ENCODE results near the gene AKR1B15. TPM values are rescaled to one million over a fixed set of nuclear protein-coding genes. Genes with fewer than 3 reads are reported as not detected.

The AKR1B15 gene
- total RNA-seq, 1 donor from 2014 or later = not detected

Other genes starting within 250 kb of the AKR1B15 start
- 6.5 TPM for gene SLC35B4, start 232.2 kb upstream of the AKR1B15 start, total RNA-seq
- 193 TPM for gene AKR1B1, start 90.0 kb upstream of the AKR1B15 start, total RNA-seq
- not detected for gene AKR1B10, start 21.5 kb upstream of the AKR1B15 start, total RNA-seq
- 13.2 TPM for gene BPGM, start 97.7 kb downstream of the AKR1B15 start, total RNA-seq
- gene CALD1, start 230.5 kb downstream of the AKR1B15 start, total RNA-seq = 237 TPM

Data from cardiac septum (tissue), 1 donor.